ENCODE results near the gene SV2B.

Gene SV2B

DNA sequence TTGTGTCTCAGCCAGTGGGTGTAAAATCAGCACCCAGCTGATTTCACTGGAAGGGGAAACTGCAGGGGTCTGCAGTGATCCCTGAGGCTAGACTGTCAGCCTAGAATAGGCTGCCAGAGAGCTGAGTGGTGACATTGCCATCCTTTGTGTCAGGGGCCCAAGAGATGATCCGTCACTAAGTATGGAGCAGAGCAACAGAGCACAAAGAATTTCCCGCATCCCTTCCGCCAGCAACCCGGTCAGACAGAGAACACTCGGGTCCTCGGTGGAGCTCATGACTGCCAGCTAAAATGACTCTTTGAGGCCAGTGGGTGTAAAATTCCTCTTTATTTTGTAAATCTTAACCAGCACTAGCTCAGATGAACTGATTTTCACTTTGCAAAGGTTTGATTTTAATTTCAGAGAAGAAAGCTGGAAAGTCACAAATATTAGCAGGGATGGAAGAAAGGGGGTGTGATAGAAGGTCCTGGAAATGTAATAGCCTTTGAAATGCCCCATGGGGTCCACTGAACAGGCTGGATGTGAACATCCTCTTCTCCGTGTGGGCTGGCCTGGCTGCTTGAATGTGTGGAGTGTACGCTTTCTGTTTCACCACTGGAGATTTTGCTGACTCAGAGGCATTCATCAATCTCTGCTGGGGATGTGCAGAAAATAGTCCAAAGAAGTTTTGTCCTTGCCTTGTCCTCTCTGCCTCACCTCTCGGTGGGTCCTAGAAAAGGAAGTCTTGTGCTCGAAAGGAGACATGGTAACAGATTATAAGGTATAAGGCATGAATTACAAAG, 138.8 kb downstream of the SV2B start:
- DNase-seq: no peak

DNA sequence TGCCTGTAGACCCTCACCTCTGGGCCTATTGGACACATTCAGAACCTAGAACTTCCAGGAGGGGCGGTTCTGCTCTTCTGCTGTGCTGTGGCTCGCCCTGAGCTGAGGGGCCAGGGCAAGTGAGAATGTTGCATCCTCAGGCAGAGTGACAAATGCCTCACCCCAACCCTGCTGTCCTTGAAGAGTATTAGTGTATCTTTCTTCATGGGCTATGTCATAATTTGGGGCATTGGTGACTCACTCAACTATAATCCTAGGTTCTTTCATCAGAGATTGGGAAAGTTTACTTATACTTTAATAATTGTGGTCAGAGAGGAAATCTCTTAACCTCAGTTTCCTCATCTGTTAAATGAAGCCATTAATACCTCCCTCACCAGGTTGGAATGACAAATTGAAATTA, 143.8 kb downstream of the SV2B start:
- no peak for DNase-seq

DNA sequence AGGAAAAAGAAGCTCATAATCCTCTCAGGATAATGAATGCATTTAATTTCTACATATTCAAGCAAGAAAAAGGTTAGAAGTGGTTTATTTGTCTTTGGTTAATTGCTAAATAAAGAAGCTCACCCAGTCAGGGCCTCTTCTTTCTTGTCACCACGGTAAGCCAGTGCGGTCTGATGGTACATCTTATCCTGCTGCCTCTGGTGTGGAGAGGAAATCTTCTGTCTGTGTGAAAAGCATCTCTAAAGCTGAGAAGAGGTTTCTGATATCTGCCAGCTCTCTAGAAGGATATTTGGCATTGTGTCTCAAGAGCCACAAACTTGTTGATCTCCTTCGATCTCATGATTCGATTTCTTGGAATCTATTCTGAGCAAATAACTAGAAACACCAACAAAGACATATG, 144.9 kb downstream of the SV2B start:
- no peak for DNase-seq

DNA sequence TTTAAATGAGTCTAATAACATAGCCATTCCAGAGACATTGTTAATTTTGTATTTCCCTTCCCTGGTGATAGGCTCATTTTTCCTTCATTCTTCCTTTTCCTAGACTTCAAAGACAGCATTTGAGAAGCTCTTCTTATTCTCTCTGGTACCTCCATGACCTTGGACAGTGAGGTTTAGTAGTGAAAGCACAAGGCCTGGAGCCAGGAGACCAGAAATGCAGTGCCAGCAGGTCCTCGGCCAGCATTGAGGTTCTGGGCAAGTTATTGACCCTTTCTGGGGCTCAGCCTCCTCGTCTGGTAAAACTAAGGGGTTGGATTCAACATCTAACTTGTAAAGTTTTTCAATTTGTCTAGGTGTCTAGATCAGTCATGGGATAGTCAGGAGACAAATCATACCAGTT, 146.9 kb downstream of the SV2B start:
- DNase-seq: no peak

DNA sequence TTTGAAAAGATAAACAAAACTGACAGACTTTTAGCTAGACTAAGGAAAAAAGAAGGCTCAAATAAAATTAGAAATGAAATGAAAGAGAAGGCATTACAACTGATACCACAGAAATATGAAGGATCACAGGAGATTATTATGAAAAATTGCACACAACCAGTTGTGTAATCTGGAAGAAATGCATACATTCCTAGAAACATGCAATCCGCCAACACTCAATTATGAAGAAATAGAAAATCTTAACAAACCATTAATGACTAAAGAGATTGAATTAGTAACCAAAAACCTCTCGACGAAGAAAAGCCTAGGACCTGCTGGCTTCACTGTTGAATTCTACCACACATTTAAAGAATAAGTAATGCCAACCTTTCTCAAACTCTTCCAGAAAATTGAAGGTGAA, 149.5 kb downstream of the SV2B start:
- no peak for DNase-seq

DNA sequence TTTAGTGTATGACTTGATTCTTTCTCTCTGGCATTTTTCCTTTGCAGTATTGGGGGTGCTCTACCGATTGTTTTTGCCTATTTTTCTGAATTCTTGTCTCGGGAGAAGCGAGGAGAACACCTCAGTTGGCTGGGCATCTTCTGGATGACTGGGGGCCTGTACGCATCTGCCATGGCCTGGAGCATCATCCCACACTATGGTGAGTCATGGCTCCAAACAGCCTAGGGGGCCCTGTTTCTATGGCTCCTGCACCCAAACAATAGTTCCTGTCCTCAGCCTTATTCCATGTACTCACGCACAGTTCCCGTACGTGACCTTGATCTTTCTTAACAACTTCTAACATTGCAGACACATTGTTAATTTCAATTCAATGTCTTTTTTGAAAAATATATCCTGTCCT, 152.3 kb downstream of the SV2B start:
- no peak for DNase-seq

DNA sequence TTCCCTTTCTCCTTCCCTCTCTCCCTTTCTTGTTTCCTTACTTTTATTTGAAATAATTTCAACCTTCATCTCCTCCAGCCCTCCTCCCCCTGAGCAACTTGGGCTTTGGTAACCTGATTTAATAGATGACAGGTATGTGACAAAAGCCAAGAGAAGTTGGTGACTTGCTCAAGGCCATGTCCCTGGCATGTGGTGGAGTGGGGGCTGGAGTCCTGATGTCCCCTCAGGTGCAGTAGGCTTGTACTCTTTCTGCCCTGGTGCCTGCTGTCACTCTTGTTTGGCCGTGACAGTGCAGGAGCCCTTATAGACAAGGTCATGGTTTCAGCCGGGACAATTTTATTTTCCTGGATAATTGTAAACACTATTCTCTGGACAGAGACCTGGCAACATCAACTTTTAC, 152.7 kb downstream of the SV2B start:
- no peak for DNase-seq

DNA sequence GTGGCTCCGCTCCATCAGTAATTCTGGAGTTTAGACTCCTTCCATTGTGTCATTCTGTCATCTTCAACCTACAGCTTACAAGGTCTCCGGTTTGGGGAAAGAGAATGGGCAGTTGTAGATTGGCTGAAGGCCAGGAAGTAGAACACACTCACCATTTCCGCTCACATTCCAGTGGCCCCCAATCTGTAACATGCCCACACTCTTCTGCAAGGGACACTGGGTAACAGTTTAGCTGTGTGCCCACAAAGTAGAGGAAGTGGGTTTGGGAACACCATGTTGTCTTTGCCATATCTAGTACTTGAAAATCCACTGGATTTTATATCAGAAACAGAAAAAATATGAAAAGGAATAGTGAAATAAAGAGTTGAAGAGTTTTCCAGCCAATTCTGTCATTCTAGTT, 153.5 kb downstream of the SV2B start:
- no peak for DNase-seq

DNA sequence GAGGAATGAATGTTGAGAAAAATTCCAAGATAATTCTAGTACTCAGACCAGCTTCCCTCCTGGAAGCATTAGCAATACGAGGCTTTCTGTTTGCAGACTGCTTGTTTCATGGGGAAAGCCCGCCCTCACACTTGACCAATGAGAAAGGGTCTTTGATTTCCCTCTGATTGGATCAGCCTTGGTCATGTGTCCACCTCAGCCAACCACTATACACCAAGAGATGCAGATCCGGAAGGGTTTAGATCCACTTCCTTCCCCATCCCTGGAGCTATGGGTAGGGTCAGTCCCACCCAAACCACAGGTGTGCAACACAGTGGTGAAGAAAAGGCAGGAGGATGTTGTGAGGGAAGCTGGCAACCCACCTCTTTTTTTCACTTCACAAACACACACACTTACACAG, 154.7 kb downstream of the SV2B start:
- DNase-seq: no peak

DNA sequence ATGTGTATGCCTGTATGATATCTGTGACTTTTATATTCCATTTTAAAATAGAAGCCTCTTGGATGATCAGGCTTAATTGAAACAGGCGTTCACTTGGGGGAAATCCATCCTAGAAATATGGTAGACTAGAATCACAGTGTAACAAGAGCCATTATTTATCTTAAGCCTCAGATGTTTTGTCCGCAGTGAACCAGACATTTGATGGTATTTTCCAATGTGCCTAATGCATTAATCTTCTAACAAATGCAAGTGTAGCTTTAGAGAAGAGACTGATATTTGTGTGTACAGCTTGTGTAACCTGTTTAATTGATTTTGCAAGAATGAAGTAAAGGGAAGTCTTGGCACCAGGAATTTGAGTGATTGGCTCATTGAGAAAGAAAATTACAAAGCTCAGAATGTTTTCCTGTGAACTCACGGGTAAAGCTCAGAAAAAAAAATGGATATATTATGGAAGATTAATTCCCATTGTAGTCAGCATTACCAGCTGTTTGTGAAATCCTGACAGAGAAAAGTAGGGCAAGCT, 155.7 kb downstream of the SV2B start:
- DNase-seq: no peak

DNA sequence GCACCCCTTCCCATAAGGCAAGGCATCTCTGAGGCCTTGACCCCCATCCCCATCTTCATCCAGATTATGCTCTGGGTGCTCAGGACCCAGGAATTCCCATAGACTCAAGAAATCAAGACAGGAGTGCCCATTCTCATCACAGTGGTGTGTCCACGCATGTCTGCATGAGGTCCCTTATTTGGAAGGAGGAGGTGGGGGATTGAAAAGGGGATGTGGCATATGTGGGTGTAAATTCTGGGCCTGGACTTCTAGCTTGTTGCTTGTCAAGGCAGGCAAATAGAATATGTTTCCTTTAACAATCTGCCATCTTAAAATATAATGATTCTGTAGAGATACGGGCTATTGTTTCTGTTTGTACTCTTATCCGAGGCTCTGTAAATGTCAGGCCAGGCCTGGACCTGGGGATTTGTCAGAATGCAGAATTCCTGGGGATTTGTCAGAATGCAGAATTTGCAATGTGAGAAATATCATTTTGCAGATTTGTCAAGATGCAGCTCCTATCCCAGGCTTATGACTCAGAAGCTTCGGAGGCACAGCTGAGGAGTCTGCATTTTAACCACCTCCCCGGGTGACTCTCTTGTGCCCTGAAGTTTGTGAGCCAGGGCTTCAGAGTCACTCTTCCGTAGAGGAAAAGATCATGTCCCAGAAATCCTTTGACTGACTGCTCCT, 157.8 kb downstream of the SV2B start:
- no peak for DNase-seq

DNA sequence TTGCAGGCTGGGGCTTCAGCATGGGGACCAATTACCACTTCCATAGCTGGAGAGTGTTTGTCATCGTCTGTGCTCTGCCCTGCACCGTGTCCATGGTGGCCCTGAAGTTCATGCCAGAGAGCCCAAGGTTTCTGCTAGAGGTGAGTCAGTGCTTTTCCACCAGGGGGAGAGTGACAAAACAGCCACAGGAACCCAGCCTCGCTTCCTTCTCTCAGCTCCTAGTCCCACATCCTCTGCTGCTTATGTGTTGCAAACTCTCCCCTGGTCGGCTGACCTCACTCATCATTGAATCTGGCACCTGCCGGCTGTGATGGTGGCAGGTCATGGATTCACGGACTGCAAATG, 158.3 kb downstream of the SV2B start:
- peak; percentile 28 for DNase-seq

DNA sequence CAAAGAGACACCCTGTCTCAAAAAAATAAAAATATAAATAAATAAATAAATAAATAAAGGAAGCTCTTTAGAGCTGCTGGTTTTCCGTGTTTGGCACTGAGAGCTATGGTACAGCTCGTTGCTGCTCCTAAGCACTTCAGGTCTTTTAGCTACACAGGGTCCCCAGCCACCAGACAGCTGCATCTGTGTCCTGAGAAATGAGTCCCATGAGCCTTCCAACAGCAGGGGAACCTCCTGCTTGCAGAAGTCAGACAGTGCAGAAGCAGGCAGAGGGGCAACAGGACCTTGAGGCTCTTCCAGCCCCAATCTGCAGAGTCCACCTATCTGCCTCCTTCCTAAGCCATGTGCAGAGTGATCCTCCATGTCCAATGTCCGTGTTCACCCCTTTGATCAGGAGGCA, 159.0 kb downstream of the SV2B start:
- no peak for DNase-seq

DNA sequence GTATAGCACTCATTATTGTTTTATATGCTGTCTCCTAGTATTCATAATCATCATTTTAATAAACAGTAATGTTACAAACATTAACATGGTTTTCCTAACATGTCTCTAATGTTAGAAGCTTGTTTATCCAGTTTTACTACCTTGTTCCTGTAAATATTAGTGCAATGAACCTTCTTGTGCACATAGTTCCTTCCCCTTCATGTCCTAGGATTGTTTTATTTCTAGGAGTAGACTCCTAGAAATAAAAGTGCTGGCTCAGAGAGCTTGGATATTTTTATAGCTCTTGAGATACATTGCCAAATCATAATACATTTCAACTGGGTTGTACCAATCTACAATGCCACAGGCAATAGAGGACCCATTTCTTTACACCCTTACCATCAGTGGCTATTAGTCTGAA, 161.3 kb downstream of the SV2B start:
- DNase-seq: no peak

DNA sequence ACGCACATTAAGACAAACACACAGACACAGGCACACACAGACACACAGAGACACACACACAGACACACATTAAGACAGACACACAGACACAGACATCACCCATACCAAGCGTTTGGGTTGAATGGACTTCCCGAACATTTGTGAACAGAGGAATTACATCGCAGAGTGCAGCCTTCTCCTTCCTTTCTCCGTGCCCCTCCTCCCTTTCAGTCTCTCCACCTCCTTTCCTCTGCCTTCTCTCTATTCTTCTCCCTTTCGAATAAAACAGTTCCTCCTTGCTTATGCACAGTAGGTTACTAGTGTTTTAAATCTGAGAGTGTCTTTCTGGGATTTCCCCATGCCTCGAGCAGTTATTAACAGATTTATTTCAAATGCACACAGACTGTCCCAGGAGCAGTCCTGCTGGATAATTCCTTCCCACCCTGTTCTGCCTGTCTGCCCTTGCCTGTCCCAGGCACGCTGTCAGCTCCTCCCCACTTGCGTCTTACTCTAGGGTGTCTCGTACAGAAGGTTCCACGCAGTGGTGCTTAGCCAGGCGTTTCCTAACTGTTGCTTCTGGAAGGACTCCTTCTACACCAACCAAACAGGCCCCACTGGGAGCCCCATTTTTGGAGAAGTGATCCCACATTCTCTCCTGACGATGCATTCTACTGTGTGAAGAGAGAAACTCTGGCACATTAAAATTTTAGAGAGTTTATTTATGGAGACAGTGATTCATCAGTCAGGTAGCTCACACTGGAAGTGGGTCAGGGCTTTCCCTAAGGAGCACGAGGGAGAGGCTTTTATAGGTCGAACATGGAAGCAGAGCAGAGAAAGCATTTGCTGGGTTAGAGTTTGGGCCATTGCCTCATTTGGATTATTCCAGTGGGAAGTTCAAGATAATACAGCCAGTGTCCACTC, 163.8 kb downstream of the SV2B start:
- DNase-seq: no peak

DNA sequence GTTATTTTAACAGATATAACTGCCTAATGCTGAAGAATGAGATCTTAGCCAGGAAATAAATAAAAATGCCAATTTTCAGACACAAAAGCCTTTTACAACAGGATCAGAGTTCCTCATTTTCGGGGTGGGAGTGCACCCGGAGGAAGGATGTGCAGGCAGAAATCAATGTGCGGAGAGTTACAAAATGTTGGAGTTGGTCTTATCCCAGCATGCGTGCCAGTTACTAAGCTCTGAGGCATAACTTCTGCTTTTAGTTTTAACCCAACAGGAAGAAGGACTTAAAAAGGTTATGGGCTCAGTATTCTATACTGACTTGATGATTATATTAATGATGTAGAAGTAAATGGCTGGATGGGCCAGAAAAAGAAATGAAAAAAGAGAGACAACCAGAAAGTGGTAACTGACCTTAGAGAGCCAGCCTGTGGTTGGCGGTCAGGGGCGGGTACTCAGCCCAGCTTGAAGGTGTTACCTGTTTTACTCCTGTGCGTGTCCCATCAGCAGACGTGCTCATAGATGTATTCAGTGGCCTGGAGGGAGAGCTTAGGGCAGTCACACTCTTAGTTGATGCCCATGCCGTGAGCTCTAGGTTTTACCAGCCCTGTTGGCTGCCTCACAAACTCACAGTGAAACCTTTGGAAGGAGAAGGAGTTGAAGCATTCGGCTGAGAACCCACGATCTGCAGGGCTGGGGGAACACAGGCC, 164.7 kb downstream of the SV2B start:
- peak; percentile 28 for DNase-seq

DNA sequence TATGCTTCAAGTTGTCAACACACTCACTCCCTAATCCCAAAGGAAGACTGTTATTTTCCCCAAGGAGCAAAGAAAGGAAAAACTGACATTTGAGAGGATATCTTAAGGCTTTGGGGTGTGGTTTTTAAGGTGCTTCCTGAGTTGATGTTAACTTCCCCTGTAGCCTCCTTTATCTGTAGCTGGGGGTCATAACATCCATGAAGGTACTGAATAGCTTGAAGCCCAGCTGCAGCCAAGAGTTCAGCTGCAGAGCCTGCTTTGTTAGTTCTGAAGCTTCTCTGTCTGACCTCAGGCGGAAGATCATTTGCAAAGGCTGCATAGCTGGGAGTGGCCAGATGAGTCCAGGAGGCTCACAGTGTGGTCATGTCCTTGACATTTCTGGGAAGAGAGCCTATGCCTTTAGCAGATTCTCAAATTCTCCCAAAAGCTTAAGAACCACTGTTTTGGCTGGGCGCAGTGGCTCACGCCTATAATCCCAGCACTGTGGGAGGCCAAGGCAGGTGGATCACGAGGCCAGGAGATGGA, 165.4 kb downstream of the SV2B start:
- DNase-seq: no peak

DNA sequence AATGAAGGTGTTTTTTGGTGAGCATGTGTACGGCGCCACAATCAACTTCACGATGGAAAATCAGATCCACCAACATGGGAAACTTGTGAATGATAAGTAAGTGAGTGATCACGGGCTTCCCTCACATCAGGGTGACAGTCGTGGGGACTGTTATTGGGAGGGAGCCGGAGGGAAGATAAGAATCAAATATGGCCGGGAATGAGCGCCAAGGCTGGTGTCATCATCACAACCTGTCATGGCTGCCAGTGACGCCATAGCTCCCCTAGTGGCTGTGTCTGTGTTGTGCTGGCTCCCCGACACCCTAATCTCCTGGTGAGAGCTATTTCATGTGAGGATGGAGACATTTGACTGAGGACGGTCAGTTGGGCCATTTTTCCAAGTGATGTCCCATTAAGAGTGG, 168.5 kb downstream of the SV2B start:
- DNase-seq: no peak

DNA sequence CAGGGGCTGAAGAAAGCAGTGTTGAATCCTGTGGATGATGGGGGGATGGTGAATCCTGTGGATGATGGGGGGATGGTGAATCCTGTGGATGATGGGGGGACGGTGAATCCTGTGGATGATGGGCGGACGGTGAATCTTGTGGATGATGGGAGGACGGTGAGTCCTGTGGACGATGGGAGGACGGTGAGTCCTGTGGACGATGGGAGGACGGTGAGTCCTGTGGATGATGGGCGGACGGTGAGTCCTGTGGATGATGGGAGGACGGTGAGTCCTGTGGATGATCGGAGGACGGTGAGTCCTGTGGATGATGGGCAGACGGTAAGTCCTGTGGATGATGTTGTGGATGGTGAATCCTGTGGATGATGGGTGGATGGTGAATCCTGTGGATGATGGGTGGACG, 170.7 kb downstream of the SV2B start:
- DNase-seq: no peak

DNA sequence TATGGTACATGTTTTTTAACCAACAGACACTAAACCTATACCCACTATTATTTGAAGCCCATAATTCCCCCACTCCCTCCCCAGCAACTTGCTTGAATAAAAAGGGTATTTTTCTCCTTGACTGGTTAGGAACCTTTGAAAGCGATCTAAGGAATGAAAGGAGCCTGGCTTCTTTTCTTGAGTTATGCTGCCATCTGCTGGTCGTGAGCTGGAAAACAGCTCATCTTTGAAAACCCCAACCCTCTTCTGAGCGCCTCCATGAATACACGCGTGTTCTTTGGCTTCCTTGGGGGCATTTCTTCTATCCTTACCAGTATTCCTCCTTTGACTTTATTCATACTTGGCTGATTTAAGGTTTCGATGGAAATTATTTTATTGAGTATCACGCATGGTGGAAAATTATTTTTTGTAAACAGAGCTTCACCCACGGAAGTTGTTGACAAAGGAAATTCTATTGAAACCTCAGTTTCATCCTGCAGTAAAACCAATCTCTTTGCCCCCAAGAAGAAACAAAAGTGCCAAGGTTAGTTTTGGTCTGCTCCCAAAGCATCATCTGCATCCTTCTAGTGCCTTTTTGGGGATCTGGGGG, 171.6 kb downstream of the SV2B start:
- peak; percentile 55 for DNase-seq

DNA sequence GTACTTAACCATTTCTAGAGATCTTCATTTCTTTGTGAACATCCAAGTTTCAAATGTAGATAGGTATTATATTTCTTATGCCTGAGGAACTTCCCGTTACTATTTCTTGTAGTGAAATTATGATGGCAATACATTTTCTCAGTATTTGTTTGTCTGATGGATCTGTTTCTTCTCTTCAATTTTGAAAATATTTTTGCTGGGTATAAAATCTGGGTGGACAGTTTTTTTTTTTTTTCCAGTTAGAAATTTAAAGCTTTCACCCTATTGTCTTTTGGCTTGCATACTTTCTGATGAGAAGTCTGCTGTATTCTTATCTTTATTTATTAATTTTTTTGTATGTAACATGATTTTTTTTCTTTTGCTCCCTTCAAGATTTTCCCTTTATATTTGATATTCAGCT, 175.8 kb downstream of the SV2B start:
- DNase-seq: no peak

DNA sequence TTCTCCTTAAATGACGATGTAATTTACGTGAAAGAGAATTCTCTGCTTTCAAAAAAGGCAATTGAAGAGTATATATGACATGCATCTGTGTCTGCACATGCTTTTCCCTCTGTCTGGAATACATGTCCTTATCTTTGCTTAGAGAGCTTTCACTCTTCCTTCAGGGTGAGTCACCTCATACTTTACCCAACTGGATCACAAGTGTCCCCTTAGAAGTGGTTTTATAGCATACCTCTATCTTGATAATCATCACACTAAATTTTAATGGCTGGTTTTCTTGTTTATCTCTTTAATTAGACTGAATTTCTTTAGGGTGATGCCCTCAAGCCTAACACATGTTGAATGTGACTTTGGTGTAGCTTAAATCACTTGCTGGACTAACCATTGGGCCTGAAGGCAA, 178.9 kb downstream of the SV2B start:
- DNase-seq: no peak

Measured in CD4-positive, alpha-beta T cell treated with Interleukin-15 for 1 hour (primary cell).